Stimulated activated naive CD4-positive, alpha-beta T cell treated with Interleukin-2 at 50 U/mL for 16 hours (primary cell): ENCODE data around the gene MYH8.

Source experiments
- DNase-seq: peaks from one replicate; lab custom pipeline; 2025; lab: John Stamatoyannopoulos, UW

MYH8 gene

DNA sequence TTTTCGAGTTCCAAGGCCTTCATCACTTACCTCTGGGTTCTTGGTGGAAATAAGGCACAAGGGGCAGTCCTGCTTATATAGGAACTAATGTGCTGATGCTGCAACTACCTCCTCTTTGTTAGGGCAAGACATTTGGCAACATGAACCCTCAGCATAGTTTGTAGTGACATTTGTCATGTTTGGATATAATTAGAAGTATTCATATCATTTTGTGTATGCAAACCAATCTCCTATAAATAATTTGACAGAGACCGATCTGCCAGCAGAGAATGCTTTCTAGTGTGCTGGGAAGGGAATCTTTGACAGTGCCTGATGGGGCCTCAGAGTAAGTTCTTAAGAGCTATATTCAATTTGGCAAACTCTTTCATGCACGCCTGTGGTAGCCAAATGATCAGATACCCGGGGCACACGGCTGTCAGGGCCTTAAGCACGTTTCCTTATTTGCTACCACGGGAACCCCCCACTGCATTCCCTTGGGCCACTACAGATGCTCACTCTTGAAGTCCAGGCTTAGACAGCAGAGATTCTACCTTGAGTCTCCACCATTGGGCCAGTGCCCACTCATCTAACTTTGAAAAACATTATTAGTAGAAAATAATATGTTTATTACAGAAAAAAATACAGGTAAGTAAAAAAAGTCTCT, at the start of gene MYH8:
Gene MYH8, minus strand, starts transcription at position 51 of the 643 bp plus-strand sequence. CDS start 1,723 bp downstream, outside the sequence.
- no peak for DNase-seq

DNA sequence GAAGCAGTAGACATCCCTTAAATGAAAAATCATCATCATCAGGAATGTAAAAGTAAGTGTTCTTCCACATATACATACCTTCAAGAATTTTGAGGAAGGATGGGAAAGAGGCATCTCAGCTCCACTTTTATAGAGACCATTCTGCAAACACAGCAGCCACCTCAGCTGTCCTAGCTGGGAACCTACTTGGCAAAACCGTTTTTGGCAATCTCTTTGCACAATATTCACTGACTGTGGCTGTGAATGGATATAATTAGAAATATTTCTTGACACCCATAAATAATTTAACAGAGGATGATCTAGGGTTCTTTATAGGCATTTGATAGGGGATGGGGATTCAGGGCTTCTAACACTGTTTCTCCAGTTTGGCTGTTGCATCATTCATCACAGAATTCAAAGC, 47.7 kb upstream of the MYH8 start, which contains the start of gene MYH4:
Gene MYH4, minus strand, starts transcription at position 101 of the 400 bp plus-strand sequence. CDS start 2,814 bp downstream, outside the sequence.
- no peak for DNase-seq

DNA sequence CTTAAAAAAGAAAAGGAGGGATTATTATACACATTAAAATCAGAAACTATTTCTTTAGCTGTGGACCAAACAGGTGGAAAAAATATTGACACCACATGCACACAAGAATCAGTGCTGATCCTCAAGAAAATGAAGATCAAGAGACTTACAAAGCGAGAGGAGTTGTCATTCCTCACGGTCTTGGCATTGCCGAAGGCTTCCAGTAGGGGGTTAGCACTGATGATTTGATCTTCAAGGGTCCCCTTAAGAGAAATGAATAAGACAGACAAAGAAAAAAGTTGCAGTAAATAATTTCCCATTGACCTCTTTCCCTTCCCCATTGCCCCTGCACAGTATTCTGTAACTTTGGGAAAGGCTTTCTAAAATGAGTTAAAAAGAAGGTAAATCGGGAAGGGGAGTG, 41.7 kb upstream of the MYH8 start:
- no peak for DNase-seq

DNA sequence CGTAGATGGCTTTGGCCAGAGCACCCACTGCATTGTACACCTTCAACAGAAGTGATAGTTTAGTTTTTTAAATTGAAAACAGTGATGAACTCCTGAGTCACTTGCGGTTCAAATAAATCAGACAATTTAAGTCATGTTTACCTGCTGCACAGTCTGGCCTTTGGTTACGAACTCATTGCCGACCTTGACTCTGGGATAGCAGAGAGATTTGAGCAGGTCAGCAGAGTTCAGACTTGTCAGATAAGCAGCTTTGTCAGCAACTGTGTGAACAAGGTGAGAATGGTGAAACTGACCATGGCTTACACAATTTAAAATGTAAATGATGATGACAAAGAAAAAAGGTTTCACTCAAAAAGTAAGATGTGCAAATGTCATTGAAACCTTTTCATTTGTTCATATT, 38.3 kb upstream of the MYH8 start:
- no peak for DNase-seq

DNA sequence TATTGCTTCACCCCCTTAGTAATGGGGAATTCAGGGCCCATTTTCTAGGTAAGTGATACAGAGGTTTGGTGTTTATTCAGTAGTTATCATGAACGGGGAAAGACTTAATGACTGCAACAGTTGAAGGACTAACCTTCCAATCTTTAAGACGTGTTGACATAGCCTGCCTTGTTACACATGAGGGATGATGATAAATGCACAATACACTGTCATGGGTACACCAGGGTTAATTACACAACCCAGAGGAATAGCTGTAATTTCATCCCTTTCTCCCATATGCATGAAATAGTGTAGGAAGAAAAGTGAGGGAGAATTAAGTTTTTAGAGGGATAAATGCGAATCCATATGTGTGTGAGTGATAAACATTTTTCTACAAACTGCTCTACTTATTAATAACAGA, 37.0 kb upstream of the MYH8 start:
- DNase-seq, result no peak

DNA sequence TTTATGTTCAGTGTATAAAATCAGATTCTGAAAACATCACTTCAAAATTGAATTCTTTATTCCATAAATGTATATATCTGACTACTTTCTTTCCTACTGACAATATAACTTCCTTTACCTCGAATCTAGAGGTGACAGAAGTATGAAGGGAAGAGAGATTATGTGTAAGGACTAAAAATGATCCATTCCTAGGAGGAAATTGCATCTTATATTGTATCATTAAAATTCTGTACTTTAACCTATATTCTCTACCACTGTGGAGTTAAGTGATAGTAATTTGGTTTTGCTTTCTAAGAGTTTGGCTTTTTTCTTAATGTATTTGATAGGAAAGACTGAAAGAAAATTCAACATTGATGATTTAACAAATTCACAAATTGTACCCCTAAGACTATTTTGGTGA, 36.2 kb upstream of the MYH8 start:
- no peak for DNase-seq

DNA sequence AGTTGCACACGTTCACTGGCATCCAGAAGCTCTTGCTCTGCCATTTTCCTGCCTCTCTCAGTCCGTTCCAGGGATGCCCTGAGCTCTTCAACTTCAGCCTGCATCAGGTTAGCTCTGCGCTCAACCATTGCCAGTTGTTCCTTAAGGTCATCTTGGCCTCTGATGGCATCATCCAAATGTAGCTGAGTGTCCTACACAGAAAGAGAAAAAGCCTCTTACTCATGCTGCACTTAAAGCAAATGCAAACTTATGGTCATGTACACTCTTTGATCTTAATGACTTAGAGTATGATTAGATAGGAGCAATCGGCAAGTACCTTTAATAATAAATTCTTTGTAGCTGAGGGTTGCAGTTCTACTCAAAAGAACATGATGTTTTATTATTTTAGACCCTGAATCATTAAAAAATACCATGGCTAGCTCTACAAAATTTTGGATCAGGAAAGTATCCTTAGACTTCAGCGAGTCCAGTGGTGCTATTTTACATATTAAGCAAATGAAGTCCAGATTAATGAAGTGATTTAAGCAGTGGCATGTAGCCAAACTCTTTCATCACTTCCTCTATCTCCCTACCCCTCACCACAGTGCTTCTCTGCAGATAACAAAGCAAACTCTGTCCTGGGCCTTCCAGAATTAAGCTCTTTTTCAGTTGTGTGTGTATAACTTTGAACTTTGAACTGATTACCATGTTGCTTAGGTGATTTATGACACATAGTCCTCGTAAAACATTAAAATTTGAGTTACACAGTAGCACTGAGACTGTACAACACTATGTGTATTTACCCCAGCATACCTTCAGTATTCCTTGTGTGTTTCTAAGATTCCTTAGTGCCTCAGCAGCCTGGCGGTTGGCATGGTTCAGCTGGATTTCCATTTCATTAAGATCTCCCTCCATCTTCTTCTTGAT, 25.5 kb upstream of the MYH8 start:
- no peak for DNase-seq

DNA sequence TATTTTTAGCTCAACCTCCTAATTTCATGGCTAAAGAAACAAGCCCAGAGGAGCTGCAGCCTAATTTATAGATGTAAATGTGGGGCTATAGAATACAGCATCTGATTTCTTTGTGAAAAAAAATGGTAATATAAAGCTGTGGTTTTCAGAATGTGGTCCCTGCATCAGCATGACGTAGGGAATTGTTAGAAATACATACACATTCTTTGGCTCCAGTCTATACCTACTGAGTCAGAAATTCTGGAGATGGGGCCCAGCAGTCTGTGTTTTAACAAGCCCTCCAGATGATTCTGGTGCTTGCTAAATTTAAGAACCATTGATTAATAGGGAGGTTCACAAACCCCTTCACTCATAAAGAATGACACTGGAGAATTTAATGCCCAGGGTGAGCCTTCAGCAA, 18.1 kb upstream of the MYH8 start:
- no peak for DNase-seq

DNA sequence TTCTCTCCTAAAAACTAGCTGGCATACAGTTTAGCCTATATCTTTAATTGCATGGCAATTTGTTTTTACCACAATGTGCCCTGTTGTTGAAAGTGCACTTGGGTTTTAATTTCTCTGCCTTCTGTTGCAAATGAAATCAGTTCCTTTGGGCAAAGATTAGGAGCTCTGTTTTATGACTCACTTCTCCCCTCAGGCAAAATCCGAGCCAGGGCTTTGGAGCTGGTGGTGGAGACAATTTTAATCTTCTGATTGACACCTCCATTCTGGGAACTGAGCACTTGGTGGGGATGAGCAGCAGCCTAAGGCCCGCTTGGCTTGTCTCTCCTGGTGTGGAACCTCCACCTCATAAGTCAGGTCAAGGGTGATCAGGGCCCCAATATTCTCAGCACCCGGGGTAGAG, 13.3 kb upstream of the MYH8 start:
- no peak for DNase-seq

DNA sequence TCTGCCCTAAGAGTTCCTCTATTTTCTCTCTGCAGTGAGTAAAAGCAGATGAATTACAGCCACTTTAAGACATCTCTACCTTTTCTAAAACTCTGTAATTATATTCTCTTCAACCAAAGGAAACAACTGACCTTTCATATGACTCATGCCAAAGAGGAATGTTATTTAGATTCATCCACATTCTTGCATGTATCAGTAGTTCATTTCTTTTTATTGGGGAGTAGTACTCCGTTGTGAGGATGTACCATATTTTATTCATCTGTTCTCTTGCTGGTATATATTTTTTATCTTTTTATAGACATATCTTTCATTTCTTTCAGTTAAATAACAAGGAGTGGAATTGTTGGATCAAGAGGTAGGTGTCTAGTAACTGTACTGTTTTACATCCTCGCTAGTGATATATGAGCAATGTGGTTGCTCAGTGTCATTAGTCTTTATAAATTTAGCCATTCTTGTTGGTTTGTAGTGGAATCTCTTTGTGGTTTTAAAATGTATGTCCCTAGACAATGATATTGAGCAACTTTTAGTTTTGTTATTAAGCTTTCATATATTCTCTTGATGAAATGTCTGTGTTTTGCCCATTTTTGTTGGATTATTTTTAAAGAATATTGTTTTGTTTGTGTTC, 7.8 kb upstream of the MYH8 start:
- DNase-seq, result no peak

DNA sequence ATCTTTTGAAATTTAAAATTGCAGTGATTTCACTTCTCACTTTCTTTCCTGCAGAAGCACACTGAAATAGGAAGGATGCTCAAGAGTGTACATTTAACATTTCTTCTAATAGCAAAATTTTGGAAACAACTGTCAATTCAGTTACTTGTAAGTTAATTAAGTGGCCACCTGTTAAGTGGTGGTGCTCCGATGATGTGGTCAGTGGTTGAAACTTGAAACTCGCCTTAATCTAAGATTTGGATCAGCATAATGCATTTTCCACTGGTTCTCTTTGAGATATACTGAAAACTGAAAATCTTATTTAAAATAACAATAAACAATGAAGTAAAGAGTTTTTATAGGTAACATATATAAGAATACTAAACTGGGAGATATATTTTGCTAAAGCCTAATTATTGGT, 7.0 kb upstream of the MYH8 start:
- no peak for DNase-seq

DNA sequence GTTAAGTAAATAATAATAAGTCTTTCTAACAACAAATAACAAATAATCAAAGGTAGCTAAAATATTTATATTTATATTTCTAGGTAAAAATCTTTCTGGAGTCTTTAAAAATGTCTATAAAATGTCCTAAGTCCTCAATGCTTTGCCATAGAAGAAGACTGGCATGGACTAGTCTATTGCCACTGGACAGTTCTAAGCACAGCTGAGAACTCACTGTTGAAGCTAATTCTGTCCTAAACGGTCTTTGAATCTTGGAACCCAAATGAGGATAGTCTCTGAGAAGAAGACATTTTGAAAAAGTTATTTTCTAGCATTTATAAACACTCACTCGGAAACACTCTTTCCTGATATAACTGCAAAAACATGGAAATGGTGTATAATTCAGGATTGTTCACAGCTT, 539 bp downstream of the MYH8 start:
- DNase-seq, result no peak

DNA sequence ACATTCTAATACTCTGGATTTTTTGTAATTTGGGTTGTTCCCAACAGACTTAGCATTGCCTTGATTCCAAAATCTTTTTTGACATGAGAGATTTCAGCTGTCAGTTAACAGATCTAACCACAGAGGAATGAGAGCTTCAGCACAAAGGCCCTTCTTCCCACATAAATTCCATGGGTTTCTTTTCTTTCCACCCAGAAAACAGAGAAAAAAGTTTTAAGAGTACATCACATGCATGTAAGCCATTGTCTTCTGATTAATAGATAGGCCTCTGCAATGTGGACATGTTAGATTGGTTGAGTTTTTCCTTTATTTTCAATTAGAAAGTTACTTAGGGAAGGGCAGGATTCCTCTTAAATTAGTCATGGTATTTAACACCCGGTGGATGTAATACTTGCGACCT, 939 bp downstream of the MYH8 start:
- DNase-seq, result no peak

DNA sequence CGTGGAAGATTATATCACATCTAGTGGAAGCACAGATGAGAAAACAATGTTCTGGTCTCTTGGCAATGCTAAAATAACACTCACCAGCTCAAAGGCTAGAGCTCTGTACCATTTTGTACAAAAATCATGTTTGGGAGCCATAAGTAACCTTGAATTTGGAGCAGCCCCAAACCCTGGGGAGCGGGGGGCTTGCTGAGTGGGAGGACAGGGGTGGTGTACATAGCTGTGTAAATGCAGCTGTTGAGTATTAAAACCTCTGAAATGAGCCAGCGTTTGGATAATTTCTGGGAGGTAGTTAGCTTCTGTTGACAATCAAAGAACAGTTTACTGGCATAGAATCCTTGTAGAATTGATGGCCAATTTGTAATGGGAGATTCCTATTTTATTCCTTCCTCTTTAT, 4.3 kb downstream of the MYH8 start:
- no peak for DNase-seq

DNA sequence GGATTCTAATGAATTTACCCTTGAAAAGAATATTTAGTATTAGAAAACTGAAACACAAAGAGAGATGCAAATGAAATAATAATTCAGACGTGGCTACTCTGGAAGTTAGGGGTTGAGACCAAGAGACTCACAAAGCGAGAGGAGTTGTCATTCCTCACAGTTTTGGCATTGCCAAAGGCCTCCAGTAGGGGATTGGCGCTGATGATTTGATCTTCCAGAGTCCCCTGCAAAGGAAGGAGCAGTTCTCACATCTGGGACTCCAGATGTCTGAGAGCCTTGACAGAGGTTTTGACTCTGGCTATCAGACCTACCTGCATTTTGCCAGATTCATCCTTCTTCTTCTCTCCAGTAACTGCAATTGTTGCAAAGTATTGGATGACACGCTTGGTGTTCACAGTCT, 6.6 kb downstream of the MYH8 start:
- DNase-seq, result no peak

DNA sequence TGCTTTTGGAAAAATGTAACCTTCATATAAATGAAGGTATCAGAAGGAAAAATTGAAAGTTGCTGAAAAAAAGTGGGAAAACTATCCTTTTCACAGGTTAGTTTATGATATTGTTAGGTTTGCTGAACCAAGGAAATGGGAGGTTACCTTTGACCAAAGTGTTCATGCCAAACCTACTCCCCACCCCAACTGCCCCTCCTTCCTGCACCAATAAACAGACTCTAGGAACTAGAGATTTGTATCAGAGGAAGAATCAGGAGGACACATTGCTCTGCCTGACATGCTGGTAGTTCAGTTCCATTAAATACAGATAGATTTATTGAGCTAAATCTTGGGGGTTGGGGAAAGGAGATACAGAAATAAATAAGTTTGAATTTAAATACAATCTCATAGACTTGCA, 18.2 kb downstream of the MYH8 start:
- no peak for DNase-seq

DNA sequence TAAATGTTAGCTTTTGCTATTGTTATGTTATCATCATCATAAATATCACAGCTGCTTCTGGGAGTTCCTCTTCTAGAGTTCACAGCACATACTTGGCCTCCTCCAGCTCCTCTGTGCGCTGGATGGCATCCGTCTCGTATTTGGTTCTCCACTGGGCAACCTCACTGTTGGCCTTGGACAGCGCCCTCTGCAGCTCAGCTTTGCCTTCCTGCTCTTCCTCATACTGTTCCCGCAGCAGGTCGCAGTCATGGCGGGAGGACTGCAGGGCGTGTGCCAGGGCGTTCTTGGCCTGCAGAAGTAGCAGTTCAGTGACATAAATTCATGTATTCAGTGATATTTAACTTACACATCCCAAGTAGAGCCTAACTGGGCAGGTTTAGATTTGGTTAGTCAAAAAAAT, 23.4 kb downstream of the MYH8 start:
- no peak for DNase-seq

DNA sequence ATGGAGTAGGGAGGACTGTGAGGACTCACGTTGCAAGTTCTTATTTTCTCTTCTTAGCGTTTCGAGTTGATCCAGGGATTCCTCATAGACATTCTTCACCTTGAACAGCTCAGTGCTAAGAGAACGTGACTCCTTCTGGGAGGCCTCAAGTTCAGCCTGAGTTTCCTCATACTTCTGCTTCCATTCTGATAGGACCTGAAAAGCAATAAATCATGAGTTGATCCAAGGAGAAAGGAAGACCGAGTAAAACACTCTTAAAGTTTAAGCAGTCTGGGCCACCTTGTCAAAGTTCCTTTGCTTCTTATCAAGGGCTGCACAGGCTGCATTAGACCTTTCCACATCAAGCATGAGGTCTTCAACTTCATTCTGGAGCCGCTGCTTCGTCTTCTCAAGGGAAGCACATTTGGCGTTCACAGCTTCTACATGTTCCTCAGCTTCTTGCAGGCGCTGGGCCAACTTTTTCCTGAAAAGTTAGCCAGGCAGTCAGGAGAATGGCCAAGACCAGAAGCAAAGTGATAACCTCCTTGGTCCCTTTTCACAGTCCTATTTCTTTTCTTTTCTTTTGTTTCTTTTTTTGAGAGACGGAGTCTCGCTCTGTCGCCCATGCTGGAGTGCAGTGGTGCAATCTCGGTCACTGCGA, 25.1 kb downstream of the MYH8 start:
- DNase-seq, result no peak

DNA sequence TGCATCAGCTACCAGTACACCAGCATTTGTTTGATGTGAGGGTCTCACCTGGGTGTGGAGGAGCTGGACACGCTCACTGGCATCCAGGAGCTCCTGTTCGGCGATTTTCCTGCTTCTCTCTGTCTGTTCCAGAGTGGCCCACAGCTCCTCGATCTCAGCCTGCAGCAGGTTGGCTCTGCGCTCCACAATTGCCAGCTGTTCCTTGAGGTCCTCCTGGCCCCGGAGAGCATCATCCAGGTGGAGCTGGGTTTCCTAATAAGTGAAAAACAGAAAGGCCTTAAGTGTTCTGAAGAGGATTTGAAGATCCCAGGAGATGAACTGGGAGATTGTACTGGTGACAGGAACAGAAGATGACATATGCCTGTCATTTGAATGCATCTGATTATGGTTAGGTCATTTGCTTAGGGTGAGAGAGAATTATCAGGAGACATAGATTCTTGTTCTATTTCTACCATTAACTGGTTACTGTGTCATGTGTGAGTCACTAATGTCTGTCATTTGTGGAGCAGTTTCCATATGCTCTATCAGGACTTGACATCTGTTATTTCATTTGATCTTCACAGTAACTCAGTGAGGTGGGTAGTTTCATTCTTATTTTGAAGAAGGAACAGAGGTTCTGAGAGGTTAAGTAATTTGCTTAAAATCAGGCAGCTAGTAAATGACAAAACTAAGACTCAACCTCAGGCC, 27.4 kb downstream of the MYH8 start:
- DNase-seq, result no peak

DNA sequence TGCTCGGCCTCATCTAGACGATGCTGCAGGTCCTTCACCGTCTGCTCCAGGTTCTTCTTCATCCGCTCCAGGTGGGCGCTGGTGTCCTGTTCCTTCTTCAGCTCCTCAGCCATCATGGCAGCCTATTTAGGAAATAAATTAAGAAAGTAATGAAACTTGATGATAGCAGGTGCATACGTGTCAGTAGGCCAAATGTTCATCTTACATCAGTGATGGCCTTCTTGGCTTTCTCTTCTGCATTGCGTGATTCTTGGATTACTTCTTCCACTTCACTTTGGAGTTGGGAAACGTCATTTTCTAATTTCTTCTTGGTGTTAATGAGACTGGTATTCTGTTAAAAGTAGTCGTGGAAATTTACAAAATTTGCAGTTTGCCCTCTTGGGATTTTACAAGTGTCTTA, 28.9 kb downstream of the MYH8 start:
- no peak for DNase-seq

DNA sequence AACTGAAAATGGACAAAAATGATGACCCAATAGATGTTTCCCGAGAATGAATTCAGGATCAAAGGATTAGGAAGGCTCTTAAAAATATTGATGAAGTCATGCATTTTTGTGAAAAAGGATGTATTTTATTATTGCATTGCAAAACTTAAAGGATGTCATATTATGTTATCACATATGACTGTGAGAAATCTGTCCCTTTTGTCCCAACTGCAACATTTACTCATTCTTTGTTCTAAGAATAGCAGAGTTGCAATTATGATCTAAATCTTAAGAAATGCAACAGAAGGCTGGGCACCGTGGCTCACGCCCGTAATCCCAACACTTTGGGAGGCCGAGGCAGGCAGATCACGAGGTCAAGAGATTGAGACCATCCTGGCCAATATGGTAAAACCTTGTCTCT, 35.9 kb downstream of the MYH8 start:
- DNase-seq, result no peak

DNA sequence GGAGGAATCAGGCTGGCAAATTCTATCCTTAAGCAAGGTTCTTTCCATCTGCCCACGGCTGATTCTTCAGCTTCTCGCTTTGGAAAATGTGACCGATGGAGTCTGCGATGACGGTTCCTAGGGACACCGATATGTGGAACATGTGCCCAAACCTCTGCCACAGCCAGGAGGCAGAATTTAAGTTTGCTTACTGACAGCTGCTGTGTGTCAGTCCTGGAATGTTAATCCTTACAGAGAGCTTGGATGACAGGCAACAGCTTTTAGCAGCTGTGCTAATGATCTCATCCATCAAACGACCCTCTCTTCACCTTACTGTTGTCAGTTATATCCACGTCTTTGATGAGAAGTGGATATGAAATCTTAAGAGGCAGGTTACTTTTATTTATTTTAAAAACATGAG, 37.6 kb downstream of the MYH8 start:
- DNase-seq, result no peak
